ENCODE results near the gene CSMD2. TPM values are rescaled to one million over a fixed set of nuclear protein-coding genes. Genes with fewer than 3 reads are reported as not detected.

CSMD2 gene
- total and polyA plus RNA-seq, 2 donors from 2014 or later = 0.47 TPM; not detected in 1

DNA sequence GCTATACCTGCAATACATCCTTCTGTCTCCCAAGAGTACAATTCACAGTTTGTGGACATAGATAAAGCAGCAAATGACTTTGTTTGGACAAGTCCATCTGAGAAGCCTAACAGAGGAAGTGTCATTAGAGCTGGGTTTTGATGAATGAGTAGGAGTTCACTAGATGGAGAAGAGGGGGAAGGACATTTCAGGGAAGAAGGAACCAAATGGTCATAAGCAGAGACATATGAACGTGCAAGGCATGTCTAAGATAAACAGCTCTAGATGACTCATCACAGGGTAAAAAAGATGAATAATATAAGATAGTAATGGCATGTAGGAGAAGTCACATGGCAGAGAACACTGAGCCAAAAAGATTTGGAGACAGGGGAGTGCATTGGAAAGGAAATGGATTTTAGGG is 246.7 kb downstream of the CSMD2 start:
- no peak for FAIRE-seq

DNA sequence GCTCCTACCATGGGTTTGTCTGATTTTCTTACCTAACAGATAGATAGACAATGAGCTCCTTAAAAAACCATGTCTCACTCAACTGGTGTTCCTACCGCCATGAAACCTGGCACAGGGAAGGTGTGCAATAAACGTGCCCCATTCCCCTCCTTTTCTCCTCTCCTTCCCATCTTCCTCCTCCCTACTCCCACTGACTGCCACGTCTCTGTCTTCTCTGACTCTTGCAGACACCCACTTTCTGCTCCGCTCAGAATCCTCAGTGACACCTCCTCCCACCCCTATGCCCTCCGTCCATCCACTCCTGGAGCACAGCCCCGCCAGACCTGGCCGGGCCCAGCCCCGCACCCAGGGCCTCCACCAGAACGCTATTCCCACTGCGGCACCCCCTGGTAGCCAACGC is 248.2 kb downstream of the CSMD2 start:
- Histone ChIP-seq H3K4me3 (ENCODE audit: low read length in 3 of 3) (no peak overlapping the region), H3K4me1 (ENCODE audit: control insufficient read depth in 2 of 3, insufficient read depth in 2 of 3, low read depth in 1 of 3, low read length in 3 of 3) (no peaks in the 10 kb centered on the region), H3K9me3 (ENCODE audit: control insufficient read depth in 2 of 3, insufficient read depth in 1 of 3, low read length in 3 of 3) (no peaks in the 10 kb centered on the region), H3K9ac (ENCODE audit: low read length in 3 of 3) (no peak overlapping the region), H3K36me3 (ENCODE audit: control insufficient read depth in 2 of 3, insufficient read depth in 3 of 3, low read length in 3 of 3) (no peaks in the 10 kb centered on the region), H3K27me3 (ENCODE audit: control insufficient read depth, insufficient read depth, low read length) (no peaks in the 10 kb centered on the region), H3K27ac (ENCODE audit: low read depth in 2 of 2, low read length in 2 of 2) (no peak overlapping the region)
- TF ChIP-seq, protein P1, sequence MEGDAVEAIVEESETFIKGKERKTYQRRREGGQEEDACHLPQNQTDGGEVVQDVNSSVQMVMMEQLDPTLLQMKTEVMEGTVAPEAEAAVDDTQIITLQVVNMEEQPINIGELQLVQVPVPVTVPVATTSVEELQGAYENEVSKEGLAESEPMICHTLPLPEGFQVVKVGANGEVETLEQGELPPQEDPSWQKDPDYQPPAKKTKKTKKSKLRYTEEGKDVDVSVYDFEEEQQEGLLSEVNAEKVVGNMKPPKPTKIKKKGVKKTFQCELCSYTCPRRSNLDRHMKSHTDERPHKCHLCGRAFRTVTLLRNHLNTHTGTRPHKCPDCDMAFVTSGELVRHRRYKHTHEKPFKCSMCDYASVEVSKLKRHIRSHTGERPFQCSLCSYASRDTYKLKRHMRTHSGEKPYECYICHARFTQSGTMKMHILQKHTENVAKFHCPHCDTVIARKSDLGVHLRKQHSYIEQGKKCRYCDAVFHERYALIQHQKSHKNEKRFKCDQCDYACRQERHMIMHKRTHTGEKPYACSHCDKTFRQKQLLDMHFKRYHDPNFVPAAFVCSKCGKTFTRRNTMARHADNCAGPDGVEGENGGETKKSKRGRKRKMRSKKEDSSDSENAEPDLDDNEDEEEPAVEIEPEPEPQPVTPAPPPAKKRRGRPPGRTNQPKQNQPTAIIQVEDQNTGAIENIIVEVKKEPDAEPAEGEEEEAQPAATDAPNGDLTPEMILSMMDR (IDR thresholded peaks at IDR 0.05; ENCODE audit: borderline replicate concordance, extremely low read depth, insufficient read depth) = no peak
- FAIRE-seq = no peak
- DNase-seq = no peak
- intact Hi-C loops (cut with DNase I) = no loop called here

More for the DNA sequence above, 246.7 kb downstream of the CSMD2 start:
- Histone ChIP-seq H3K4me3 (ENCODE audit: low read length in 3 of 3) (no peak overlapping the region), H3K27ac (ENCODE audit: low read depth in 2 of 2, low read length in 2 of 2) (no peak overlapping the region), H3K4me1 (ENCODE audit: control insufficient read depth in 2 of 3, insufficient read depth in 2 of 3, low read depth in 1 of 3, low read length in 3 of 3) (no peaks in the 10 kb centered on the region), H3K36me3 (ENCODE audit: control insufficient read depth in 2 of 3, insufficient read depth in 3 of 3, low read length in 3 of 3) (no peaks in the 10 kb centered on the region), H3K27me3 (ENCODE audit: control insufficient read depth, insufficient read depth, low read length) (no peaks in the 10 kb centered on the region), H3K9ac (ENCODE audit: low read length in 3 of 3) (no peak overlapping the region), H3K9me3 (ENCODE audit: control insufficient read depth in 2 of 3, insufficient read depth in 1 of 3, low read length in 3 of 3) (no peaks in the 10 kb centered on the region)
- TF ChIP-seq, protein P1 (IDR thresholded peaks at IDR 0.05; ENCODE audit: borderline replicate concordance, extremely low read depth, insufficient read depth) = no peak
- intact Hi-C loops (cut with DNase I) = no loop called here
- DNase-seq = no peak

DNA sequence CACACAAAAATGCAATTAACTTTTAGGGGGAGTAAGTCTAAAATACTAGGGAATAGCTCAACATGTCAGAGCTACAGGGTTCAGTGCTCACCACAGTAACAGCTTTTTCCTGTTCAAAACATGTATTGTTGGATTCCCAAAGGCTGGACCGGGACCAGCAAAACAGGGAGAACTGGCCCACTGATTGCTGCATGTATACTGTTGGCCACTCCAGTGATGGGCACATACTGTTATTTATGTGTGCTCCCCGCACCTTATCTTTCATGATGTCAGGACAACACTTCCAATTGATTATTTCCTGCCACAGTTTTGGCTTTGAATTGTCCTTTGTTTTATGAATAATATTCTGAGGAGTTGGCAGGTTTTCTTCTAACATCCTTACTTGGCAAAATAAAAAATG is 250.5 kb downstream of the CSMD2 start:
- Histone ChIP-seq H3K4me3 (ENCODE audit: low read length in 3 of 3) (no peak overlapping the region), H3K9me3 (ENCODE audit: control insufficient read depth in 2 of 3, insufficient read depth in 1 of 3, low read length in 3 of 3) (no peaks in the 10 kb centered on the region), H3K27ac (ENCODE audit: low read depth in 2 of 2, low read length in 2 of 2) (no peak overlapping the region), H3K4me1 (ENCODE audit: control insufficient read depth in 2 of 3, insufficient read depth in 2 of 3, low read depth in 1 of 3, low read length in 3 of 3) (no peaks in the 10 kb centered on the region), H3K27me3 (ENCODE audit: control insufficient read depth, insufficient read depth, low read length) (no peaks in the 10 kb centered on the region), H3K36me3 (ENCODE audit: control insufficient read depth in 2 of 3, insufficient read depth in 3 of 3, low read length in 3 of 3) (no peaks in the 10 kb centered on the region), H3K9ac (ENCODE audit: low read length in 3 of 3) (no peak overlapping the region)
- TF ChIP-seq, protein P1 (IDR thresholded peaks at IDR 0.05; ENCODE audit: borderline replicate concordance, extremely low read depth, insufficient read depth) = no peak
- FAIRE-seq = no peak
- intact Hi-C loops (cut with DNase I) = no loop called here
- DNase-seq = no peak

DNA sequence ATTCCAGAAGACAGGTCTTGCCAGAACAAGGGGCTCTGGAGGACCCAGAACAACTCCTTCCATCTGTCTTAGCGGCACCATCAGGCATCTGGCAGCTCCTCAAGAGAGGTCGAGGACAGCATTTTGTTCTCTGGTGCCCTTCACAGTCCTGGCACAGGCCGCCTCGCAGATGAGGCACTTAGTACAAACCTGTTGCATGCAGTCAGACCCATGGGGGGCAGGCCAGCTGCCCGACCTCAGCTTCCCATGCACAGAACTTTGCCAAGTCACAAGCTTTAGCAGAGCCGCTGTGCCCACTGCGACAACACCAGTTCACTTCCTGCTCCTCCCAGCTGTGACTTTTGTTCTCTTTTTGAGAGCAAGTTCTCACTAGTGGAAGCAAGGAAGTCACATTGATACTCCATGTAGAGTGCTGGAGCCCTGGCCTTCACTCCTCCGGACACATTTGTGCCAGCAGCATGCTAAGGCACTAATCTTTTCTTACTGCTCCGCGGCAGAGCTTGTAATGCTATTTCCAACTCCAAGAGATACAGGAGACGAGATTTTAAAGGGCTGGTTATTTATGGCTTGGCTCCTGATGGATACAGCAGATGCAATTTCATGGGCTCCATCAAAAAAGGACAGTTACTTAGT is 256.6 kb downstream of the CSMD2 start:
- H3K9me3 ChIP-seq (ENCODE audit: control insufficient read depth in 2 of 3, insufficient read depth in 1 of 3, low read length in 3 of 3) = no peaks in the 10 kb centered on the region
- H3K9ac ChIP-seq (ENCODE audit: low read length in 3 of 3) = no peak overlapping the region
- peak overlapping the region; percentile 27 to 79 for H3K27ac ChIP-seq (ENCODE audit: low read depth in 2 of 2, low read length in 2 of 2)
- FAIRE-seq (no peak), DNase-seq (no peak)
- no peaks in the 10 kb centered on the region for H3K27me3 ChIP-seq (ENCODE audit: control insufficient read depth, insufficient read depth, low read length)
- H3K4me1 ChIP-seq (ENCODE audit: control insufficient read depth in 2 of 3, insufficient read depth in 2 of 3, low read depth in 1 of 3, low read length in 3 of 3) = peaks cover 0 to 9% (median under 1%) of the 10 kb centered on the region in 3 donors
- intact Hi-C loops (cut with DNase I) = no loop called here
- H3K4me3 ChIP-seq (ENCODE audit: low read length in 3 of 3) = no peak overlapping the region
- H3K36me3 ChIP-seq (ENCODE audit: control insufficient read depth in 2 of 3, insufficient read depth in 3 of 3, low read length in 3 of 3) = no peaks in the 10 kb centered on the region
- TF ChIP-seq, protein P1 (IDR thresholded peaks at IDR 0.05; ENCODE audit: borderline replicate concordance, extremely low read depth, insufficient read depth) = no peak

Data from kidney (tissue), 14 donors.